ENCODE measurements around the gene MRPL58.

DNA sequence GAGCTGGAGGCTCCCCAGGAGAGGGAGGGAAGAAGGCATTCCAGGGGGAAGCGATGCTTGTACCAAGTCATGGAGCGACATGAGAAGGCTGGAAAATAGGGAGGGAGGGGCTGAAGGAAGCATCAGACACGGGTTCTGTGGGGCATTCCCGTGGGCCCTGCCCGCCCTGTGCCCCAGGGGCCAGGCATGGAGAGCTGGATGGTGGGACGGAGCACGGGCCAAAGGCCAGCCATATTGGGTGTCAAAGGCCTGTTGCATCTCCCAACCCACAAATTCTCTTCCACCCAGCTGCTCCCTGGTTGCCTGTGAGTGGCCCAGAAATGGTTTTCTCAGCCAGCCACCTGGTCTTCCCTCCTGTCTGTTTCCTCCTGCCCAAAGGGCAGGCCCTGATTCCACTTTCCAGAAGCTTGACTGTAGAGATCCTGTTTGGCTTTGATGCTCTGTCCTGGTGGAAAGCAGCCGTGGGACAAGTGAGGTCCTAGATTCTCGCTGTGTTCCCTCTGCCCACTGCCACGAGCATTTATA, 21.8 kb upstream of the MRPL58 start:
- TF ChIP-seq REST (IDR thresholded peaks at IDR 0.05; ENCODE audit: unreplicated experiment) (no peak), POLR2AphosphoS5 (IDR thresholded peaks at IDR 0.05; ENCODE audit: low read depth) (no peak), EZH2phosphoT487 (IDR thresholded peaks at IDR 0.05; ENCODE audit: unreplicated experiment) (no peak), CREB1 (CRISPR knock-in tag; IDR thresholded peaks at IDR 0.05; ENCODE audit: low read depth) (no peak), EZH2 (IDR thresholded peaks at IDR 0.05; ENCODE audit: low read depth, unreplicated experiment) (no peak), ZNF331 (CRISPR knock-in tag; IDR thresholded peaks at IDR 0.05; ENCODE audit: low read depth) (no peak), ZNF114 (CRISPR knock-in tag; IDR thresholded peaks at IDR 0.05) (no peak)
- TF ChIP-seq, protein P1, sequence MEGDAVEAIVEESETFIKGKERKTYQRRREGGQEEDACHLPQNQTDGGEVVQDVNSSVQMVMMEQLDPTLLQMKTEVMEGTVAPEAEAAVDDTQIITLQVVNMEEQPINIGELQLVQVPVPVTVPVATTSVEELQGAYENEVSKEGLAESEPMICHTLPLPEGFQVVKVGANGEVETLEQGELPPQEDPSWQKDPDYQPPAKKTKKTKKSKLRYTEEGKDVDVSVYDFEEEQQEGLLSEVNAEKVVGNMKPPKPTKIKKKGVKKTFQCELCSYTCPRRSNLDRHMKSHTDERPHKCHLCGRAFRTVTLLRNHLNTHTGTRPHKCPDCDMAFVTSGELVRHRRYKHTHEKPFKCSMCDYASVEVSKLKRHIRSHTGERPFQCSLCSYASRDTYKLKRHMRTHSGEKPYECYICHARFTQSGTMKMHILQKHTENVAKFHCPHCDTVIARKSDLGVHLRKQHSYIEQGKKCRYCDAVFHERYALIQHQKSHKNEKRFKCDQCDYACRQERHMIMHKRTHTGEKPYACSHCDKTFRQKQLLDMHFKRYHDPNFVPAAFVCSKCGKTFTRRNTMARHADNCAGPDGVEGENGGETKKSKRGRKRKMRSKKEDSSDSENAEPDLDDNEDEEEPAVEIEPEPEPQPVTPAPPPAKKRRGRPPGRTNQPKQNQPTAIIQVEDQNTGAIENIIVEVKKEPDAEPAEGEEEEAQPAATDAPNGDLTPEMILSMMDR (conservative IDR thresholded peaks at IDR 0.05; ENCODE audit: low read depth in 2 of 2): no peak
